ENCODE data around the gene SH3RF2.

The SH3RF2 gene

DNA sequence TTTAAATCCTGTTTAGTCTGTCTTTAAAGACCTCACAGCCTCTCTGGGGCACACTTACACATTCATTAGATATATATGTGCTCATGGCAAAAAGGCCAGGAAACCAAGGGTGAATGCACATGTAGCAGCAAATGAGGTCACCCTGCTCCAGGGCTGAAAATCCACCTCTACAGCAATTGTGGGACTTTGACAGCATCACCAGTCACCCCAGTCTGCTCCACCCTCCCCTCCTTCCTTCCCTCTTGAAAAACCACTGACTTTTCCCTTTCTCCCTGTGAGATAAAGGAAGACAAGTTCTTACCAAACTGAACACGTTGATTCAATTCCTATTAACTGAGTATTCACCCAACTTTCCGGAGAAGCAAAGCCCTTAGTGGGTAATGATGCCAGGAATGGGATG is 15.2 kb upstream of the SH3RF2 start:
- no peak for DNase-seq

DNA sequence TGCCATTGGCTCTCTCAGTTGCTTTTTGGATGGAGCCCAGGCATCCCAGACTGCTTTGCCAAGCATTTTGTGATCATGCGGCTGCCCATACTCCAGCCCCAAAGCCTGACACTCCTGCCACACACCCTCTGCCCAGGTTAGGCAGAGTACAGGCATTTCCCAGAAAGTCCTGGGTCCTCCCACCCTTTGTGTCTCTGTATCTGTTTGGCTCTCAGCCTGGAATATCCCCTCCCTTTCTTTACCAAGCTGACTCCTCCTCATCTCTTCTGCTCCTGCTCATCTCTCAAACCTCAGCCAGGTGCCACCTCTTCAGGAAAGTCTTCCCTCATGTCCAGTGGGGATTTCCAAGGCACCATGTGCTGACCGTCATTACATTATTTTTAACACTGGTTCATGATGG is 14.3 kb upstream of the SH3RF2 start:
- DNase-seq: no peak

DNA sequence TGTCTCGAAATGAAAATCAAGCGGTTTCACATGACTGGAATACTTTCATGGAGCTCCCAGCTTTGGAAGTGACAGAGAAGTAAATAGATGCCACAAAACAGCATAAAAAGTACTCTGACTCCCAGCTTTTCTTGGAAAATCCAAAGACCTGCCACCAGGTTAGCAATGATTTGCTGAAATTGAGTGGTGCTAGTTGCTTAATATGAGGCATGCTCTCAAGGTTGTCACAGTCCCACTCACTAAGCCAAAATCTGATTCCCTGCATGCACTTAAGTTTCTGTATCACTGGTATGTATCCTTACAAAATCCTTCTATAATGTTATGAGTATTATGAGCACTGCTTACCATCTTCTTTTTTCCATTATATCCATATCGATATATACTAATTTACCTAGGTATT is 13.0 kb upstream of the SH3RF2 start:
- DNase-seq: no peak

DNA sequence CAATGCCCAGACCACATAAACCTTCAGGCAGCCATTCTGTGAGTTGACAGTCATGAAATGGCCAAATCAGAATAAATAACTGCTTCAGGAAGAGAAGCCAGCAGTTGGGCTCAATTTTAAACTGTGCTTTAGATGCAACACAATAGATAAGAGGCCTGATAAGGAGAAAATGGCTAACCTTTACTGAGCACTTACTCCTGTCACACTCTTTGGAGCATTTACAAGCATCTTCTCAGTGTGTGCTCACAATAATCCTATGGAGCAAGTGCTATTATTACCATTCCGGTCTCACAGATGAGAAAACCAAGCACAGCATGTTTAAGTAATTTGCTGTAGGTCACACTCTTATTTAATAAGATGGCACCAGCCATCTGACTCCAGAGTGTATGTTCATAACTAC is 11.5 kb upstream of the SH3RF2 start:
- no peak for DNase-seq

DNA sequence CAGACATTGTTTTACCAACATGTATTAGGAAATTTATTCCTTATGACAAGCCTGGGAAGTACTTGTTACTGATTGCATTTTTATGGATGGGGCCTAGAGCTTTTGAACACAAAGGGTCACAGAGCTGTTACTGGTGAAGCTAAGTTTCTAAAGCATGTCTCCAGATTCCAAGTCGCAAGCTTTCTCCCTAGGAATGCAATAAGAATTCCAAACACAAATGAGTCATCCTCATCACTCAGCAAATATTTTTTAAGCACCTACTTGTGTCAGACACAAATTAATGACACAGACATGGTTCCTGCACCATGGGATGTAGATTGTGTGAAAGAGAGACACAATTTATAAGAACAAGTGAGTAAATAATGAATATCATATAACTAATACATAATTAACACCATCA is 11.0 kb upstream of the SH3RF2 start:
- DNase-seq: no peak

DNA sequence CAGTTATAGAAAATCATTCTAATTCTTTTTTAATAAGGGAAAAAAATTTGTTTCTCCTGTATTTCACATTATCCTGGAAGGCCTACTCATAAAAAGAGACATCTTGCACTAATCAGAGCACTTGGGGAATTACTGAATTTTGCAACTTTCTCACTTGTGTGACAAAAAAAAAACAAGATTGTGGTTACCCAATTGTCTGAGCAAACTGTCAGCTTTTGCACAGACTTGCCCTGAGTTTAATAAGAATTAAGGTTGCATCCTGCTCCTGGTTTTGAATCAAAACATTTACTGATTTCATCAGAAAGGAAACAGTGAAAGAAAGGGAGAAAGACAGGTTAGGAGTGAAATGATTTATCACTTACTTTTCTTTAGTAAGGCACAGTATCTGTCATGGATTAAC is 10.6 kb upstream of the SH3RF2 start:
- DNase-seq: no peak

DNA sequence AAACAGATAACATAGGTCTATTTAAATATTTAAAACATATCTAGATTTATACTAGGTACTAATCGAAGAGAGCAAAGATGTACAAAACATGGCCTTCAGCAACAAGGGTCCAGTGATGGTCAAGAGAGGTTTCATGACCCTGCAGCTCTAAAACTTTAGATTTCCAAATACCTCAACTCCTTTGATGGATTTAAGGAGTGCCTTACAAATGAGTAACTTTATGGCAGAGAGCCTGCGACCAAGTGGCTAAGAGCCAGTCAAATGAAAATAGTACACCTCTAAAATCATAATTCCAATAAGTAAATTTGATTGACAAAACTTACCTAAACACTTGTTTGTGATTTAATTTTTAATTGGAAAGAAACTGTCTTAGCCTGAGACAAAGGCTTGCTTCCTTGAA is 4.7 kb upstream of the SH3RF2 start:
- DNase-seq: no peak

DNA sequence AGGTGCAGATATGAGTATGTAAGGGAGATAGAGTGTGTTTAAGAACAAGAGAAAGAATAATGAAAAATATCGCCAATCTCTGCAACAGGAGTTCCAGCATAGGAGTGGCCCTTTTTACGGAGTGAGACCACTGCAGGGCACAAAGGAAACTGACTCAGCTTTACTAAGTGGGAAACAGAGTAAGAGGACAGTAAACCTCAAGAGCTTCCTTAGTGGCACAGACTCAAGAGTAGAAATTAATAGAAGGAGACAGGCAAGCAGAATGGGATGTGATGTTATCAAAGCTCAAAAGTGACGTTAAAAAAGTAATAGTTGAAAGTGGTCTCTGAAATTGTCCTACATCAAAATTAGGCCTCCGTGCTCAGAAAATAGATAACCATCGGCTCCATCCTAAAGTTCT is 2.1 kb upstream of the SH3RF2 start:
- DNase-seq: no peak

DNA sequence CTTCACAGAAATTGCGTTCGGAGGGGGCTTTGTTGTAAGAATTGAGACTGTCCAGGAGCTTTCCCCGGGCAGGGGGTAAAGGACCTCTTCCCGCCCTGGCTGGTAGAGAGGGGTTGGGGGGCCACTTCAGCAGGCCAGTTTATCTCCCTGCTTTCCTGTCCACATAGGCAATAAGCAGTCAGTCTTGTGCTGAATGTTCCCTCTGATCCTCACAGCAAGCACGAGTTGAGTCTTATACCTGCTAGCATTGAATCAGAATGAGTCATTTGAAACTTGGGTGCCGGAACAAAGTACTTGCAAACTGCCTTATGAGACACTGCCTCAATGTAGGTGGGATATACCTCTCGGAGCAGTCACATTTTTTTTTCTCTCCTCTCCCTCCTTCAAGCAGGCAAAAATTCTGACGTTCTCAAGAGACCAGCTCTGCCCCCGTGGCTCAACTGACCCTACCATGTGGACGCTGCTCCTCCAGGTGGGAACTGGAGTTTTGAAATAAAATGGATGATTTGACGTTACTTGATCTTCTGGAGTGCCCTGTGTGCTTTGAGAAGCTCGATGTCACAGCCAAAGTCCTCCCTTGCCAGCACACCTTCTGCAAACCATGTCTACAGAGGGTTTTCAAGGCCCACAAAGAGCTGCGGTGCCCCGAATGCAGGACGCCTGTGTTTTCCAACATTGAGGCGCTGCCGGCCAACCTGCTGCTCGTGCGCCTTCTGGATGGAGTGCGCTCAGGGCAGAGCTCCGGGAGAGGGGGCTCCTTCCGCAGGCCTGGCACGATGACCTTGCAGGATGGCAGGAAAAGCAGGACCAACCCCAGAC is 1.3 kb downstream of the SH3RF2 start:
- DNase-seq: no peak

DNA sequence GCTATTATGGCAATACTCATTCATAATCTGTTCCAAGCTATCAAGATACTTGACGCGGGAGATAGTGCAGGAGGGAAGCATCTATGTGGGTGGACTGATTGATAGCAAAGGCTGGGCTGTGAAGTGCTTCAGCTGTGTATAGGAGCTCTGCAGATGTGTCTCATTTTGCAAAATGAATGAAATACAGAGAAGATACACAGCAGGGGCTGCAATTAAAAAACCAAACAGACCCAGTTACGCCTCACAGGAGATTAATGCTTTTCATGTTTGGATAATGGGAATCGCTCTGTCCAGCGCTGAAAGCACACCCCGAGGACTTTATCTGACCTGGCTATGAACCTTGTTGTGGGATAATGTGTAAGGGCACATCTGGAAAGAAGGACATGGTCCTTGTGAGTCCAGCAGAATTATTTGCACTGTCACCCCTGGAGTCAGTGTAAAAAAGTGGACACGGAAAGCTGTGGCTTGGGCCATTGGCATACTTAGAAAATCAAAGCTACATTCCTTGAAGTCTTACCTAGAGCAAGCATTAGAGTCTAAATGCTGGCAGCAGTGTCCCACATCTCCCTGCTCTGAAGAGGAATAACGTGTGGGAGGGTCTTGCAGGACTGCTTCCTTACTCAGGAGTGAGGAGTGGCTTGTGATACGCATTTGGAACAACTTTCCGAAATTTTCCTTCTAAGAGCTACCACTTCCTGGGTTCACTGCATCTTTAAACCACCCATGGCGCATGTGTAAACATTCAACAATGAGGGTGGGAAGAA is 2.6 kb downstream of the SH3RF2 start:
- no peak for DNase-seq

DNA sequence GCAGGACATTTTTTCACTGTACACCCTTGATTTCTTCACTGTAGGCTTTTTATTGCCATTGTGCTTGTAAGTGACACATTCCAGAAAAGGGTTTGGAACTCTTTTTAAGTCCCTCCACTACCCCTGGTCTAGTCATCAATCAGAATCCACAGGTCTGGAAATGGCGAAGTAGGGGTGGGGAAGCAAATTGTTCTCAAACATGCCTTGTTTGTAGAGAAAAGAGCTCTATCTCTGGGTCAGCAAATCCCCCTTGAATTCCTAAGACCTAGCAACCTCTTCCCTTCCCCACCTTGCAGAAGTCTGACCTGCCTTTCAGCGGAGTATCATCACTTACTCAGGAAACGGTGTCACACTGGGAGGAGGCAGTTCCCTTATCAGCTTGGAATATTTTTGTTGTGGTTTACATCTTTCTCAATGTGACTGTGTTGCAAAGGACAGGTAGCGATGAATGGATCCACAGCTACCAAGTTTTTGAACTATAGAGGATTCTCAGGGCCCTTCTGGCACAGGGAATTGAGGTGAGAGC is 3.2 kb downstream of the SH3RF2 start:
- DNase-seq: no peak

DNA sequence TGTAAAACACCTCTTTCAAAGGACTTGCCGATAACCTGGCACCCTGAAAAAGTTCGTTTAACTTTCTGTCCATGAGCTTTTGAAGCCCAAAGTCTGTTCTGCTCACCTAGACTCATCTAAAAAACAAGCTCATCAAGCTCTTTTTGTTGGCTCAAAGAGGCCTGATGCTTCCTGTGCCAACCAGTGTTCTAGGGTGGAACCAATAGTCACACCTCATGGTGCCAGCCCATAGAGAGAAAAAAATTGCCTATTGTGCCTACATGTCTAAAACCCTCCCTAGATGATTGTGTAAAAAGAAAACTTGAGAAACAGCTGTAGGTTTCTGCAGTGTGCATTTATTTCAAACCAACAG is 4.7 kb downstream of the SH3RF2 start:
- no peak for DNase-seq

DNA sequence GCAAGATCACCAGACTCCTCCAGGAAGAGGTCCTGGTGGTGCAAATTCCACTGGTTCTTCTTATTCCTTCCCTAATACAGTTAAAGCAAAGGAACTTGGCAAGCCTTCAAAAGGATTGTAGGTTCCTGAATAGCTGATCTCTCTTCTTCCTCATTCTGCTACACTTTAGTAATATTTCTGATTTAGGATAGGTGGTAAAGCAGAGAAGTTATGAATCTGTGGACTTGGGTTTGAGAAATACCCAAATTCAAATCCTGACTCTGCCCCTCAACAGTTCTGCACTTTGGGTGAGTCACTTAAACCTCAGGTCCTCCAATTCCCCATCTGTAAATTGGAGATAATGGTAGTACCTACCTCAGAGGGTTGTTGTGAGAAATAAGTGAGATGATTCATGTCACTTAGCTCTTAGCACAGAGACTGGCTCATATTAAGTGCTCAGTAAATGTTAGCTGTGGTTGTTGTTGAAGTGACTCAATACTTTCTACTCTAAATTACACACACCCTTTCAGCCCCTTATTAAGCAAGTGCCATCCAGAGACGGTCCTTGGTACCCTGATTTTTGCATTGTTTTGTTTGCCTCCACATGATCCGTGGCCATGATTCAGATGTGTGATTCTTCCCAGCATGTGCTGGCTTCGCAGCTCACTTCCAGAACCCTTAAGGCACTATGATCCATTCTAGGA is 5.2 kb downstream of the SH3RF2 start:
- no peak for DNase-seq

DNA sequence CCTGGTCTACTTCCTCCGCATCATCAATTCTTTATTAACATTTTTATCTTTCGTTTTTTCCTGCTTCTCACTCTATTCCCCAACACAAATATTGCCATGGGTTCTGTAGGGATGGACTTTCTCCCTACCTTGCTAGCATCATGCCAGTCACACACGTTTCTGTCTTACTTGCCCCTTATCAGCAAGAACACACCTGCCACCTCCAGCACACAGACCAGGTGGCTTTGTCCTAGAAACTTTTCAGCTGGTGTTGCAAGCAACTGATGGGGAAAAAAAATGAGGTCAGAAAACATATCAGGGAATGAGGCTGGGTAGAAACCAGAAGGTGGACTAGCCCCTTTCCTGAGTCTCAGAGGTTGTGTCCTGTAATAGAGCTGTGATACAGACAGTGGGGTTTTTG is 5.8 kb downstream of the SH3RF2 start:
- no peak for DNase-seq

DNA sequence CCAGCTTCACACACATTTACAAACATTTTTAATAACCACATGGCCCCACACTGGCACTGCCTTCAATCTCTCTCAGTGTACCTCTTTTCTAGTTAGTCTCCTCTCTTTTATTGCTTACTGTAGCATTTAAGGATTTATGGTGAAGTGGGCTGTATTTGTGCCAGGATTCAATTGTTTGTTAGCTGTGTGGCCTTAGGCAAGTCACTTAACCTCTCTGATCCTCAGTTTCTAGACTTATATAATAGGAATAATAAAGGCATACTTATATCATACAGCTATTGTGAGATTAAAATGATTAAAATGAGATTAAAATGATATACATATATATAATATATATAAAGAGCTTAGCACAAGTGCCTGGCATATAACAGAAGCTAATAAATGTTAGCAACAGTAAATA is 6.4 kb downstream of the SH3RF2 start:
- DNase-seq: no peak

DNA sequence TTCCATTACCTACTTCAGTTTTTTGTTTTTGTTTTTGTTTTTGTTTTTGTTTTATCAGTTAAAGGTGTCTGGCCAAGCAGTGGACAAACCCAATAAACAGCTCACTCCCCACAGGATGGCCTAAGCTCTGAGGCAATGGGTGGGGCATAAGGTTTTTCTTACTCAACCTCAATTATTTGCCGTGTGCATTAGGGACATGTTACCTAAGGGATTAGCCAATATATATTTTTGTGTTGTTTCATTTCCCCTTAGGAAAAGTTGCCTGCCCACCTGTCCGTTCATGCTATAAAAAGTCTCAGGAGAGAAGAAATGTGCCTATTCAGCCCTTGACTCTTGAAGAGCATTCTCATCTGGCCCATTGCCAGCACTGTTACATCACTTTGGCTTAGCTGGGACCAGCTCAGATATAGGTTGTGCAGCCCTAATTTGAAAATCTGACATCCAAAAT is 7.3 kb downstream of the SH3RF2 start:
- DNase-seq: no peak

DNA sequence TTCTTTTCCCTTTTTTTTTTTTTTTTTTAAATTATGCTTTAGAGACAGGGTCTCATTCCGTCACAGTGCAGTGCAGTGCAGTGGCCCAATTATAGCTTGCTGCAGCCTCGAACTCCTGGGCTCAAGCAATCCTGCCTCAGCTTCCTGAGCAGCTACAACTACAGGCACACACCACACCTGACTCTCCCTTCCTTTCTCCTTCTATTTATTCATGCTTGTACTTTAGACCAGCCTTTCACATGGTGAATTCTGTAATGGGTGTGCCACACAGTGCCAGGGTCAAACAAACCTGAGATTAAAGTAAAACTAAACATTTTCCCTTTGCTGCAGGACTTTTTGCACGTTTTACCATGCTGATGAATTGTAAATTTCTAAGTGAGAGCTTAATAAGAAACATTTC is 8.0 kb downstream of the SH3RF2 start:
- no peak for DNase-seq

DNA sequence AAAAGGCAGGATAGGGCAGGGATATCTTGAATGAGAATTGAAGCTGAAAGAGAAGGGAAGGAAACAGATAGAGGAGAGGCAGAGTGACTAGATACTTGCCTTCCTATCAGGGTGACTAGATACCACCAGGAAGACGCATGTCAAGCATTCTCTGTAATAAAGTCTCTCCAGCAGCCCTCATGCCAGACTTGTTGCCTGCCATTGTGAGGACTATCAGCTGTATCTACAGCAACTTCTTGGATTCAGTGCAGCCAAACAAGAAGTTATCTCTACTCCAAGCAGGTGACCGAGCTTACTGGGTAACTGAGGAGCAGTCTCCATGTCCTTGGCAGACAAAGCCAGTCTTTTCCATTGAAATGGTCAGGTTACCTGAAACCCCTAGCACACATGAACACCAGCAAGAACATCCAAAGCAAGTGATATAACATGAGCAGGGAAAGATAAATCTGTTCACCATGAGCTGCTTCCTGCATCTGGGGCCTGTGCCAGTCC is 9.3 kb downstream of the SH3RF2 start:
- DNase-seq: no peak

DNA sequence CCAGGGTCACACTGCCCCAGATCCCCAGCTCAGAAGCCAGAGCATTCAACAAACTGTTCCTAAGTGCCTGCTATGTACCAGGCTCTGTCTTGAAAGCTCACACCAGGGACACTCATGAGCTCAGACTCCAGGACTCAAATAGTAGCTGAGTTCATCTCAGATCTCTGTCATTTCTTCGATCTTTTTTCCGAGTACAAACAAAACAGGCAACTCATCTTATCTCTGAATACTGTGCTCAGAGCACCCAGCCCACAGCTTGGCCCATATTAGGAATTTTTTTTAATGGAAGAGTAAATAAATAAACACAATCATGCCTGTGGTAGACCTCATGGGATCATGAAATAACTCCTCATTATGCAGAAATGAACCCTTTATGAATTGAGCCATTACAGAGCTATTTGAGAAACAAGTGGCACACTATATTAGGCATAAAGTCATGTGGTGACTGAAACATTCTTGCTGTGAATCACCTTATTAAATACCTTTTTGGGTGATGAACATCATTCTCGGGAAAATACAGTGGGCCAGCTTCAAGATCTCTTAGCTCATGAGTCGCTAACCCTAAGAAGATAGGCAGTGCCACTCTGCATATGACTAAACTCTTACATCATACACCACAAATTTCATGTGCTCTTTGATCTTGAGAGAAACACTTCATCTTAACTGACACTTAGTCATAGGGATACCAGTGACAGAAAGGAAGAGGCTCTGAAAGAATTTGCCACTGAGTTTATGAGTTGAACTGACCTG is 9.9 kb downstream of the SH3RF2 start:
- DNase-seq: no peak

DNA sequence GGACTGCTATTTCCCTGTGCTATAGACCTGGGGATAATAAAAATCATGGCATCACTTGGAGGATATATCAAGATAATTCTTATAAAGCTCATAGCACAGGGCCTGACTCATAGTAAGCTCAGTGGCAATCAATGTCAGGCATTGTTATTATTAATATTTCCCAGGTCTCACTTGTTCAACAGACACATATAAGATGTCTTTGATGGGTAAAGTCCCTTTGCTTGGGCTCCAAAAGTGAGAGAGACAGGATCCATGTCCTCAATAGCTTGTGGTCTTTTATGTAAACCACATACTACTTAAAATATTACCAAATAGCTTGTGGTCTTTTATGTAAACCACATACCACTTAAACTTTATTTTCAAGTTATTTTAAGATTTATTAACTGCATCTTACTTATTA is 11.2 kb downstream of the SH3RF2 start:
- no peak for DNase-seq

DNA sequence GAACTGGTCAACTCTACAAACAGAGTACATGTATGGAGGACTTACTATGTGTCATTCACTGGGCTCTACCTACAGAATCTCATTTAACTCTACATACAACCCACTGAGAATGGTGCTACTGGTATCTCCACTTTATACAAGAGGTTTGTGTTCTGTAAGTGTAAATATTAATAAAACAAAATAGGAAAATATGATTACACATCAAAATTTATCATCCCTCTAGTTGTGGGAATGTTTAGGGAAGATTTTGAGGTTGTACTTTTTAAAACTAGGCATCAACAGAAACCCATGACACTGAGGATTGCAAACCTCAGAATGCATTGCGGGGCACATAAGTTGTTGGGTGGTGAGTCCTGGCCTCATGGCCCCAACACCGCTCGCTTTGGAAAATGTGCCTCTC is 11.7 kb downstream of the SH3RF2 start:
- no peak for DNase-seq

DNA sequence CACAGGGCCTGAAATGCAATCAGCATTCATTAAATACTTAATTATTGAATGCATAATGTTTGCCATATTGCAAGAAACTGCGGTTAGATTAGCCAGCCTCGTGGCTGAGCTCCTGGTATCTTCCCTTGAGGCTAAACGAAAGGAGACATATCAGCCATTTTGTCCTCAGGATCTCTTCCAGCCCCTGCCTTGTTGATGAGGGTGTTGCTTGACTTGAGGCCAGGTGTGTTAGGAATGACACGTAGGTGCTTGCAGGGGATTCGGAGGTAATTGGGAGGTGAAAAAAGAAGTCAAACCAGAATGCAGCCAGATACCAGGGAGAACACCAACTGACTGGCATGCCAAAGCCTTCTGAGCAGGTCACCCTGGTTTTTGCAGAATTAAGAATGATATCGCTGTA is 12.5 kb downstream of the SH3RF2 start:
- no peak for DNase-seq

DNA sequence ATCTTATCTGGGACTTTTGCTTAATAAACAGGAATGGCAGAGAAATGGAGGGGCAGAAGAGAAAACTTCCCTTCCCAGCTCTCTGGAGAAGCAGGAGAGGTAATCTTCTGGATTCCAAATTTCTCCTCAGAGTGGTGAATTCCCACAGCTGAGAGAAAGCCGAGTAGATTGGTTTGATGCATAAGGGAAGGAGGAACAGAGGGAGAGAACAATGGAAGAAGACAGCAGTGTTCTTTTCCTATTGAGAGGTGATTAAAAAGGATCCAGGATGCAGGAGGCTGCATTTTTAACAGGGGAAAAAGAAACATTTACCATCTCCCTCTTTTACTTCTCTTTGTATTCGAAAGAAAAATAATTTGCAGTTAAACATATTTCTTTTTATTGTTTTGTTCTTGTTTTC is 13.1 kb downstream of the SH3RF2 start:
- DNase-seq: no peak
